Mucosa of rectum (tissue), 2 donors: Measurements from ENCODE around the gene TACR2.

Experiments used
- H3K27ac ChIP-seq, 2 donors: one replicate each; pipeline ENCODE4 v1.7.0; 2013; ENCODE audit warnings: inconsistent platforms in 2 of 2, low read depth in 2 of 2, low read length in 2 of 2
- H3K27me3 ChIP-seq, 2 donors: one replicate each; pipeline ENCODE4 v1.7.0; 2013; ENCODE audit warnings: low read length in 2 of 2; ENCODE audit not compliant: control insufficient read depth in 2 of 2, insufficient read depth in 2 of 2
- H3K36me3 ChIP-seq, 2 donors: one replicate each; pipeline ENCODE4 v1.7.0; 2013; ENCODE audit warnings: low read length in 2 of 2; ENCODE audit not compliant: control insufficient read depth in 2 of 2, insufficient read depth in 2 of 2
- H3K4me1 ChIP-seq, 2 donors: one replicate each; pipeline ENCODE4 v1.7.0; 2013; ENCODE audit warnings: low read length in 2 of 2, mild to moderate bottlenecking in 1 of 2; ENCODE audit not compliant: control insufficient read depth in 2 of 2, insufficient read depth in 2 of 2
- H3K4me3 ChIP-seq, 2 donors: one replicate each; pipeline ENCODE4 v1.7.0; 2013; ENCODE audit warnings: low read length in 2 of 2
- H3K9ac ChIP-seq, 2 donors: one replicate each; pipeline ENCODE4 v1.7.0; 2013; ENCODE audit warnings: low read length in 2 of 2, low read depth in 1 of 2, mild to moderate bottlenecking in 1 of 2
- H3K9me3 ChIP-seq, 2 donors: one replicate each; pipeline ENCODE4 v1.7.0; 2013; ENCODE audit warnings: low read length in 2 of 2; ENCODE audit not compliant: control insufficient read depth in 2 of 2
- donor health status: healthy.
- donor health status: Normal muscosa, but diverticular disease.

The TACR2 gene

DNA sequence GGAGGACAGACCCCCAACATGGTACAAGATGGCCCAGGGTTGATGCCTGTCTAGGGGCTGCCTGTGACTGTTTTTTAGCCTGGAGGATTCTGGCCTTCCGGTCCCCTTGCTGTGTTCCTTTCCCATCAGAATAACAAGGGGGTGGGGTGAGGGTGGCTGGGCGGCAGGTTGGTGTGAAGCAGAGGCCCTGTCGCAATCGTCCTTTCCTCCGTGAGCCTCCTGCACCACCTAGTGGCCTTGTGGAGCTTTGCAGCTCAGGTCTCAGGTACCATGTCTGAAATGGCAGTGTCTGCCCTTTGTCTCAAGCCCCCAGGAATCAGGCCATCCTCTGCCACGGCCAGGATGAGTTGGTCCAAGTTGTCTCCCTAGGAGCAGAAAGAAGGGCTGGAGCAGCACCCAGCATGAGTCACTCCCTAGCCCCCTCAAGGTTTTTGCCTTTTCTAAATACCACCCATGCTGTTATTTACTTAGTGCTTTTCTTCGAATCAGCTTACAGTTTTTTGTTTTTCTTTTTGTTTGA, 24.2 kb downstream of the TACR2 start:
- H3K4me3 ChIP-seq: no peak overlapping the region
- H3K9ac ChIP-seq: no peak overlapping the region
- no peaks in the 10 kb centered on the region for H3K27me3 ChIP-seq
- peaks cover 33 to 41% of the 10 kb centered on the region in 2 donors for H3K36me3 ChIP-seq
- H3K4me1 ChIP-seq: no peaks in the 10 kb centered on the region
- no peaks in the 10 kb centered on the region for H3K9me3 ChIP-seq
- no peak overlapping the region for H3K27ac ChIP-seq

DNA sequence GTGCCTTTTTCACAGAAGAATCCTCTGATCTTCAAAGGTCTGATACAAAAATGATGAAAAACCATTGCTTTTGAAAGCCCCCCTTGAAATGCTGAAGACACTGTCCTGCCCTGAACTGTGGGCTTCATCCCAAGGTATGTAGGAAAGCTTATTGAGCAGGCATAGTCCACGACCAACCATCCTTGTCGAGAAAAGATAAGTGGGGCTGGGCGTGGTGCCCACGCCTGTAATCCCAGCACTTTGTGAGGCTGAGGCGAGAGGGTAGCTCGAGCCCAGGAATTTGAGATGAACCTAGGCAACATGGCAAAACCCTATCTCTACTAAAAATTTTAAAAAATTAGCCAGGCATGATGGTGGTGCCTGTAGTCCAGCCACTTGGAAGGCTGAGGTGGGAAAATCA, 25.6 kb downstream of the TACR2 start:
- Histone ChIP-seq H3K27me3 (no peaks in the 10 kb centered on the region), H3K36me3 (peaks cover 35 to 42% of the 10 kb centered on the region in 2 donors), H3K9ac (no peak overlapping the region), H3K9me3 (no peaks in the 10 kb centered on the region), H3K4me3 (no peak overlapping the region), H3K4me1 (peaks cover under 1% of the 10 kb centered on the region in 2 donors), H3K27ac (no peak overlapping the region)

DNA sequence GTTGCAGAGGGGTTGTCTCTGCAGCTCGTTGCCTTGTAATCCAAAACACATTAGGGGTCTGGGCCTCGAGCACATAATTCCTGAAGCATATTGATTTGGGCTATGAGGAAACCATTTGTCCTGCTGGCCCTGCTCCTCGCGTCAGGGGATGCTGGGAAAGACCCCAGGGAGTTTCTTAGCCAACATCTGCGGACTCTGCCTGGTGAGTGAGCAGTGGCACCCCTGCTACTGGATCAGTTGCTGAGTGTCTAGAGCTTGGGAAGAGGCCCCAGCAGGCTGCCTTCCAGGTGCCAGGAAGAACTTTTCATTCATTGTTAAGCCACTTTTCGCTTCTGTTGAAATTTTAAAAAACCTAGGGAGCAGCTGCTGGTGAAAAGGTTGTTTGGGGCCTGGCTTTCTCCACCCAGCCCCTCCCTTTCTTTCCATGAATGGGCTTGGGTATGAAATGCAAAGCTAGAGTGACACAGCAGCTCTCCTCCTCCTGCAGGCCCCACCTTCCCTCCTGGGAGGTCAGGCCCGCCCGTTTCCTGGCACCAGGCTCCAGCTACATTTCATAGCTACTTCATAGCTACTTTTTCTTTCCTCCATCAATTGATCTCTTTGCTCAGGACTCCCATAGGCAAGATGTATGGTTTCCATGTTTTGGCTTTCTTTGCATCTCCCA, 26.8 kb downstream of the TACR2 start:
- Histone ChIP-seq H3K4me1 (peaks cover 4 to 5% of the 10 kb centered on the region in 2 donors), H3K36me3 (peaks cover 35 to 50% of the 10 kb centered on the region in 2 donors), H3K27ac (no peak overlapping the region)

DNA sequence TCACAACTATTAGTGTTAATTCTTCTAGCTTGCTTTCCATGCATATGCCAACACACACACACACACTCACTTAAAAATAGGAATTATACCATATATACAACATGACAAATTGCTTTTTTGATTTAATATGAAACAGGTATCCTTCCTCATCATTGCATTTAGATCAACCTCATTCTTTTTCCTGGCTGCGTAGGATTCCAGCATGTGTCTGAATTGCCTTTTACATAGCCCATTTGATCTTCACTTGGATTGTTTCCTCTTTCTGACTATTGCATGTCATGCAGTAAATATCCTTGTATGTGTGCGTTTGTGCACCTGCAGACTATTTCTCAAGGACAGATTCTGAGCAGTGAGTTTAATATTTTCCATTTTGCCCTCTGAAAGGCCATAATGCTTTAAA, 28.2 kb downstream of the TACR2 start:
- H3K4me1 ChIP-seq: peaks cover 4 to 5% of the 10 kb centered on the region in 2 donors
- H3K9ac ChIP-seq: no peak overlapping the region
- no peak overlapping the region for H3K4me3 ChIP-seq
- H3K36me3 ChIP-seq: peaks cover 37 to 60% of the 10 kb centered on the region in 2 donors
- H3K27me3 ChIP-seq: no peaks in the 10 kb centered on the region
- no peak overlapping the region for H3K27ac ChIP-seq
- H3K9me3 ChIP-seq: no peaks in the 10 kb centered on the region

More for the DNA sequence above, 26.8 kb downstream of the TACR2 start:
- Histone ChIP-seq H3K9ac (no peak overlapping the region), H3K4me3 (no peak overlapping the region), H3K27me3 (no peaks in the 10 kb centered on the region), H3K9me3 (no peaks in the 10 kb centered on the region)

DNA sequence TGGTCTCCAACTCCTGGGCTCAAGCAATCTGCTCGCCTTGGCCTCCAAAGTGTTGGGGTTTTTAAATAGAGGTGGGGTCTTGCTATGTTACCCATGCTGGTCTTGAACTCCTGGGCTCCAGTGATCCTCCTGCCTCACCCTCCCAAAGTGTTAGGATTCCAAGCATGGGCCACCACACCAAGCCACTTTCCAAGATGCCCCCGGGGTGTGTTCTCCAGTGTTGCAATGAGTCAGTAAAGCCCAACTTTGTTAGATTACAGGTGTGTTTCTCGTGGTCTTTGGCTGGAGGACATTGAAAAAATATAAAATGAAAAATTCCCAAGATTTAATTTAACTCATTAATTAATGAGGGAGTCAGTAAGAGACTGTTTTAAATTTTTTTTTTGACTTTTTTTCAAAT, 29.2 kb downstream of the TACR2 start:
- Histone ChIP-seq H3K27me3 (no peaks in the 10 kb centered on the region), H3K27ac (no peak overlapping the region), H3K4me1 (peaks cover 4 to 5% of the 10 kb centered on the region in 2 donors), H3K9ac (no peak overlapping the region), H3K9me3 (no peaks in the 10 kb centered on the region), H3K36me3 (peaks cover 44 to 70% of the 10 kb centered on the region in 2 donors), H3K4me3 (no peak overlapping the region)

DNA sequence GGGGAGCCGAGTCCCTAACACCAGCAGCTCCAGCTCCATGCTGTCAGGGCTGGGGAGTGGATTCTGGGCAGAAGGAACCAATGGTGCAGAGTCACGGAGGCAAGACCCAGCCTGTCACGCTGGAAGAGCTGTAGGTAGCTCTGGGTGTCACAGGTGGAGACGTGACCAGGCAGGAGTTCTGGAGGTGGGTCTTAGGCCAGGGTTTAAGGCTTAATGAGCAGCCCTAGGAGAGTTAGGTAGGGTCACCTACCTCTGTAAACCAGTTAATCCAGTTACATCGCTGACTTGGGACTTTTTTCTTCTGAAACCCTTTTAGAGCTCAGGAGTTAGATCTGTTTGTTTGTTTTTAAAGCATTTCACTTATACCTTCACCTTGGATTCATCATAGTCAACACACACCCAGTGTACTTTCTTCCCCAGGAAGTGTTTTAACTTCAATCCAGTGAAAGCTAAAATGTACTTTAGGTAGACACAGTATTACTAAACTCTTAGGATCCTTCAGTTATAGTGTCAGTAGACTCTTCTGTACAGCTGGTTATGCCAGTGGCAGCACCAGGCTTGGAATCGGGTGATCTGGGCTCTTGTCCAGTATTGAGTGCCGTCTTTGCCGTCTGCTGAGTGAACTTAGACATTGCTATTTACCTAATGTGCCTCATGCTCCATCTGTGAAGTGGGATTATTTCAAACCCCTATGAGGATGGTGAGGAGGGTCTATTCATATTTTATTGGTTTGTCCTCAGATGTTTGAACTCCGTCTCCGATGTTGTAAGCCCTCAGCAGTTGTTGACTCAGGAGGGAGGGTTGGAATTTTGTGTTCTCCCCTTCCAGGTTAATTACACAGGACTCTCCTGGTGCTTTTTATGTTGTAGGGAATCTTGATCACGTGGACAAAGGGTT, 31.0 kb downstream of the TACR2 start:
- H3K27ac ChIP-seq: peak overlapping the region; percentile 48 to 50
- peaks cover 47 to 69% of the 10 kb centered on the region in 2 donors for H3K36me3 ChIP-seq
- H3K4me1 ChIP-seq: peaks cover 4 to 5% of the 10 kb centered on the region in 2 donors
- no peak overlapping the region for H3K4me3 ChIP-seq
- no peaks in the 10 kb centered on the region for H3K9me3 ChIP-seq
- no peaks in the 10 kb centered on the region for H3K27me3 ChIP-seq
- H3K9ac ChIP-seq: no peak overlapping the region

DNA sequence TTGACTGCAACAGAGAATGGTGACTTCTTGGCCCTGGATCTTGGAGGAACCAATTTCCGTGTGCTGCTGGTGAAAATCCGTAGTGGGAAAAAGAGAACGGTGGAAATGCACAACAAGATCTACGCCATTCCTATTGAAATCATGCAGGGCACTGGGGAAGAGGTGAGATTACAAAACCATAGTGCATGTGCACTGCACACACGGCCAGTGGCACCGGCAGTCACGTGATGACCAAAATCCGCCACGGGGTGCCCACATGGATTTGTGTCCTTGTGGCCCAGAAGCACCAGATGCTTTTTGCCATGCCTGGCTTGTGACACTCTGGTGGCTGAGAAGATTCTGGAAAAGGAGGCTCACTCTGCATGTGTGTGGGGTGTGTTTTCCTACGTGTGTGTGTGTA, 32.4 kb downstream of the TACR2 start:
- Histone ChIP-seq H3K27me3 (no peaks in the 10 kb centered on the region), H3K36me3 (peaks cover 58 to 73% of the 10 kb centered on the region in 2 donors), H3K9me3 (no peaks in the 10 kb centered on the region), H3K9ac (no peak overlapping the region), H3K4me1 (peaks cover 4 to 5% of the 10 kb centered on the region in 2 donors), H3K4me3 (no peak overlapping the region), H3K27ac (no peak overlapping the region)

DNA sequence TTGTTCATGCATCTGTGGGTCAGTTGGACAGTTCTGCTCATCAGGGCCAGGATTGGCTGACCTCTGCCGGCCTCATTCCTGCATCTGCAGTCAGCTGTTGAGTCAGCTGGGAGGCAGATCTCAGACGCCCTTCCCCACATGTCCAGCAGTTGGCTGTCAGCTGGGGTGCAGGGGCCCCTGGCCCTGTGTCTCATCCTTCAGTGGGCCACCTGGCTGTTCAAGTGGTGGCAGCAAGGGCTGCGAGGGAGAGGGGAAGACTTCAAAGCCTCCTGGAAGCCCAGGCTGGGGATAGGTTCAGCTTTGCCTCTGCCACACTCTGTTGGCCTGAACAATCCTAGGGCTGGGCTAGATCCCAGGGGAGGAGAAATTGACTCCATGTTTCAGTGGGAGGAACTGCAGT, 33.2 kb downstream of the TACR2 start:
- Histone ChIP-seq H3K4me3 (no peak overlapping the region), H3K36me3 (peaks cover 52 to 70% of the 10 kb centered on the region in 2 donors), H3K4me1 (peaks cover 4 to 5% of the 10 kb centered on the region in 2 donors), H3K9me3 (no peaks in the 10 kb centered on the region), H3K27me3 (no peaks in the 10 kb centered on the region), H3K9ac (no peak overlapping the region), H3K27ac (no peak overlapping the region)

DNA sequence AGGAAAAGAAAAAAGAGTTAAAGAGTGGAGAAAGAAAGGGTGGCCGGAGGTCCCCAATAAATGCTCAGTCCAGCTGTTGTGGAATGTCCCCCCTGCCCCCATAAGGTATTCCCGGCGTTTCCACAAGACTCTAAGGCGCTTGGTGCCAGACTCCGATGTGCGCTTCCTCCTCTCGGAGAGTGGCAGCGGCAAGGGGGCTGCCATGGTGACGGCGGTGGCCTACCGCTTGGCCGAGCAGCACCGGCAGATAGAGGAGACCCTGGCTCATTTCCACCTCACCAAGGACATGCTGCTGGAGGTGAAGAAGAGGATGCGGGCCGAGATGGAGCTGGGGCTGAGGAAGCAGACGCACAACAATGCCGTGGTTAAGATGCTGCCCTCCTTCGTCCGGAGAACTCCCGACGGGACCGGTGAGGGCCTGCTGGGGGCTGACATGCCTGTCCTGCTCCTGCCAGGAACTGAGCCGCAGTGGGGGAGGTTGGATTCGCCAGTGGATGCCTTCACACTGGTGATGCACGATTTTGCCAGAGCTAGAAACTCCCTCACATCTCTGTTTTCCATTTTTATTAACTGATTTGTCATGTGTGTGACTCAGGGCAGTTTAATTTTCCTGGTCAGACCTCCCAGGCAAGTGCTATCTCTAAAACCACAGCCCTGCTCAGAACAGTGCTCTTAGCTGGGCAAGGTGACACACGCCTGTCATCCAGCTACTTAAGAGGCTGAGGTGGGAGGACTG, 34.2 kb downstream of the TACR2 start:
- Histone ChIP-seq H3K9me3 (no peaks in the 10 kb centered on the region), H3K4me3 (no peak overlapping the region), H3K4me1 (peaks cover 4 to 5% of the 10 kb centered on the region in 2 donors), H3K9ac (no peak overlapping the region), H3K36me3 (peaks cover 50 to 69% of the 10 kb centered on the region in 2 donors), H3K27me3 (no peaks in the 10 kb centered on the region), H3K27ac (no peak overlapping the region)
